ENCODE results near the gene DNAH10. TPM values are rescaled to one million over a fixed set of nuclear protein-coding genes. Genes with fewer than 3 reads are reported as not detected.

Gene DNAH10
- total RNA-seq, 1 experiment from 2014 or later = 0.39 TPM

GRCh38 chr12:123923038-123923437, 160.9 kb downstream of the DNAH10 start:
- Histone ChIP-seq H3K36me3 (ENCODE audit: control insufficient read depth, insufficient read depth, low read length) (no peaks in the 10 kb centered on the region), H3K4me3 (ENCODE audit: low read depth in 2 of 2, low read length in 2 of 2) (no peak overlapping the region), H3K9me3 (ENCODE audit: control insufficient read depth, insufficient read depth, low read depth, low read length) (no peaks in the 10 kb centered on the region), H3K27me3 (ENCODE audit: control insufficient read depth, insufficient read depth, low read length) (peaks cover 10% of the 10 kb centered on the region; the same call in 1 of the 2 replicates), H3K4me1 (ENCODE audit: control insufficient read depth, insufficient read depth, low read length) (no peaks in the 10 kb centered on the region), H3K27ac (ENCODE audit: low read length) (no peak overlapping the region)
- in situ Hi-C loops (cut with HindIII; ENCODE audit: low pct_unique_long_range_greater_than_20kb, low sequenced_read_pairs) (no loop called here), intact Hi-C loops (cut with micrococcal nuclease; ENCODE audit: unreplicated experiment) (no loop called here)
- DNase-seq (ENCODE audit: low read depth, low spot score) (no peak), ATAC-seq (no peak)
- POLR2A ChIA-PET = no interaction called here
- no TSS peak for BruUV-seq (replicated peaks)
- no peak for TF ChIP-seq POLR2AphosphoS5 (IDR thresholded peaks at IDR 0.05; ENCODE audit: low read depth, low read length)
- TF ChIP-seq TCF7L2 (IDR thresholded peaks at IDR 0.05; ENCODE audit: low read depth, low read length) = no peak
- CTCF ChIA-PET = no interaction called here

- Histone ChIP-seq H3K4me1 (ENCODE audit: control insufficient read depth, insufficient read depth, low read length) (no peaks in the 10 kb centered on the region), H3K36me3 (ENCODE audit: control insufficient read depth, insufficient read depth, low read length) (no peaks in the 10 kb centered on the region), H3K9me3 (ENCODE audit: control insufficient read depth, insufficient read depth, low read depth, low read length) (no peaks in the 10 kb centered on the region), H3K27me3 (ENCODE audit: control insufficient read depth, insufficient read depth, low read length) (peaks cover 10% of the 10 kb centered on the region; the same call in 1 of the 2 replicates), H3K27ac (ENCODE audit: low read length) (no peak overlapping the region), H3K4me3 (ENCODE audit: low read depth in 2 of 2, low read length in 2 of 2) (no peak overlapping the region)
- BruUV-seq (replicated peaks) = no TSS peak
- DNase-seq (ENCODE audit: low read depth, low spot score) (no peak), ATAC-seq (no peak)
- in situ Hi-C loops (cut with HindIII; ENCODE audit: low pct_unique_long_range_greater_than_20kb, low sequenced_read_pairs) (no loop called here), intact Hi-C loops (cut with micrococcal nuclease; ENCODE audit: unreplicated experiment) (no loop called here)
- TF ChIP-seq CTCF (IDR thresholded peaks at IDR 0.05) (no peak), SIN3A (IDR thresholded peaks at IDR 0.05; ENCODE audit: borderline replicate concordance, insufficient read depth, low read depth, low read length) (no peak)
- POLR2A ChIA-PET = no interaction called here
- CTCF ChIA-PET = no interaction called here
These were observed 161.8 kb downstream of the DNAH10 start for GRCh38 chr12:123923927-123924326.

GRCh38 chr12:123924539-123924938, 162.4 kb downstream of the DNAH10 start:
- intact Hi-C loops (cut with micrococcal nuclease; ENCODE audit: unreplicated experiment) = no loop called here
- no peak overlapping the region for H3K27ac ChIP-seq (ENCODE audit: low read length)
- ATAC-seq = no peak
- BruUV-seq (replicated peaks) = no TSS peak
- TF ChIP-seq REST (IDR thresholded peaks at IDR 0.05; ENCODE audit: insufficient read depth in 1 of 2, low read depth in 2 of 2, low read length in 1 of 2) = no peak
- TF ChIP-seq TCF7L2 (IDR thresholded peaks at IDR 0.05; ENCODE audit: low read depth, low read length) = no peak
- no peak for TF ChIP-seq POLR2AphosphoS5 (IDR thresholded peaks at IDR 0.05; ENCODE audit: low read depth, low read length)
- TF ChIP-seq CTCF (IDR thresholded peaks at IDR 0.05) = no peak
- TF ChIP-seq SIN3A (IDR thresholded peaks at IDR 0.05; ENCODE audit: borderline replicate concordance, insufficient read depth, low read depth, low read length) = no peak
- in situ Hi-C loops (cut with HindIII; ENCODE audit: low pct_unique_long_range_greater_than_20kb, low sequenced_read_pairs) = no loop called here
- H3K9me3 ChIP-seq (ENCODE audit: control insufficient read depth, insufficient read depth, low read depth, low read length) = no peaks in the 10 kb centered on the region
- no peaks in the 10 kb centered on the region for H3K36me3 ChIP-seq (ENCODE audit: control insufficient read depth, insufficient read depth, low read length)
- DNase-seq (ENCODE audit: low read depth, low spot score) = no peak
- H3K4me1 ChIP-seq (ENCODE audit: control insufficient read depth, insufficient read depth, low read length) = no peaks in the 10 kb centered on the region
- CTCF ChIA-PET = interaction anchor here (0.5 kb wide), 1 partner anchor 19 kb away, joined by 8 read pairs; no protein-coding TSS in a partner anchor
- H3K4me3 ChIP-seq (ENCODE audit: low read depth in 2 of 2, low read length in 2 of 2) = no peak overlapping the region
- H3K27me3 ChIP-seq (ENCODE audit: control insufficient read depth, insufficient read depth, low read length) = peaks cover 10% of the 10 kb centered on the region; the same call in 1 of the 2 replicates
- POLR2A ChIA-PET = no interaction called here
